ENCODE data around the gene UBTF.

The UBTF gene

GRCh38 chr17:44219616-44220212 is at the start of gene UBTF:
Gene UBTF (minus strand): TSS chr17:44219675. CDS start chr17:44218229, 1,446 bp downstream.
- DNase-seq, result peak; percentile 86

GRCh38 chr17:44268709-44269534 is 49.4 kb upstream of the UBTF start:
- DNase-seq, result no peak

GRCh38 chr17:44267818-44268490 is 48.5 kb upstream of the UBTF start, which contains the start of gene SLC4A1:
Gene SLC4A1 (minus strand): TSS chr17:44268135. CDS start chr17:44262866, 5,269 bp downstream.
- no peak for DNase-seq

- DNase-seq, result no peak
Measured at GRCh38 chr17:44267165-44267455, 47.6 kb upstream of the UBTF start.

- no peak for DNase-seq
Measured at GRCh38 chr17:44266402-44267164, 47.1 kb upstream of the UBTF start.

GRCh38 chr17:44263345-44263902 is 43.9 kb upstream of the UBTF start:
- no peak for DNase-seq

- no peak for DNase-seq
Measured at GRCh38 chr17:44262654-44263225, 43.3 kb upstream of the UBTF start.

GRCh38 chr17:44260296-44260695 is 40.8 kb upstream of the UBTF start:
- no peak for DNase-seq

GRCh38 chr17:44258811-44259351 is 39.4 kb upstream of the UBTF start:
- DNase-seq, result no peak

GRCh38 chr17:44257815-44258760 is 38.6 kb upstream of the UBTF start:
- no peak for DNase-seq

GRCh38 chr17:44256671-44257070 is 37.2 kb upstream of the UBTF start:
- DNase-seq, result no peak

- no peak for DNase-seq
Measured at GRCh38 chr17:44255915-44256314, 36.4 kb upstream of the UBTF start.

- DNase-seq, result no peak
Measured at GRCh38 chr17:44254361-44255095, 35.1 kb upstream of the UBTF start.

- no peak for DNase-seq
Measured at GRCh38 chr17:44253006-44253405, 33.5 kb upstream of the UBTF start.

- DNase-seq, result no peak
Measured at GRCh38 chr17:44251062-44251461, 31.6 kb upstream of the UBTF start.

GRCh38 chr17:44249501-44250246 is 30.2 kb upstream of the UBTF start:
- DNase-seq, result no peak

- no peak for DNase-seq
Measured at GRCh38 chr17:44247876-44248736, 28.6 kb upstream of the UBTF start.

- DNase-seq, result no peak
Measured at GRCh38 chr17:44247440-44247841, 28.0 kb upstream of the UBTF start.
